Heart right ventricle (tissue), 16 donors: ENCODE measurements around the gene SLC35E4. TPM values are rescaled to one million over a fixed set of nuclear protein-coding genes. Genes with fewer than 3 reads are reported as not detected.

ENCODE experiments used
- ATAC-seq, 8 donors: fragments of 200-7000 bp; cut with Tn5 transposase; one replicate each; pipeline ENCODE4 v1.9.1; 2020; ENCODE audit warnings: mild to moderate bottlenecking in 8 of 8, moderate library complexity in 8 of 8, moderate number of reproducible peaks in 1 of 8
- DNase-seq, 2 donors: peaks; one replicate each; pipeline ENCODE4 v3.0.0-alpha.2; 2020
- H3K27ac ChIP-seq, 10 donors: fragments of 200-600 bp; sonication (generic) in 2 of 10; one replicate each; pipeline versions ENCODE4 v1.5.0 to v1.8.0; 2020 to 2022; ENCODE audit warnings: mild to moderate bottlenecking in 3 of 10
- H3K27me3 ChIP-seq, 7 donors: fragments of 200-600 bp; one replicate each; pipeline ENCODE4 v1.8.0; 2021 to 2022; ENCODE audit warnings: mild to moderate bottlenecking in 2 of 7
- H3K36me3 ChIP-seq, 9 donors: fragments of 200-600 bp; sonication (generic) in 1 of 9; one replicate each; pipeline versions ENCODE4 v1.5.0 to v1.8.0; 2020 to 2022; ENCODE audit warnings: mild to moderate bottlenecking in 2 of 9
- H3K4me1 ChIP-seq, 9 donors: fragments of 200-600 bp; sonication (generic) in 1 of 9; one replicate each; pipeline versions ENCODE4 v1.5.0 to v1.8.0; 2020 to 2022; ENCODE audit warnings: mild to moderate bottlenecking in 4 of 9
- H3K4me3 ChIP-seq, 10 donors: fragments of 200-600 bp; sonication (generic) in 2 of 10; one replicate each; pipeline versions ENCODE4 v1.5.0 to v1.8.0; 2020 to 2022; ENCODE audit warnings: mild to moderate bottlenecking in 7 of 10, moderate library complexity in 2 of 10
- H3K9me3 ChIP-seq, 11 donors: fragments of 200-600 bp in 10 of 11; sonication (generic) in 2 of 11; one replicate each; pipeline versions ENCODE4 v1.5.0 to v1.8.0; 2013 to 2022; ENCODE audit warnings: mild to moderate bottlenecking in 2 of 11, control low read depth in 1 of 11, moderate library complexity in 1 of 11
- WGBS, 2 donors: extraction: QIAGEN DNeasy Blood & Tissue Kit; methylation state at CpG; one replicate each; pipeline ENCODE4 v1.1.7; 2013; ENCODE audit warnings: inconsistent platforms in 1 of 2; 5-methylcytosine and 5-hydroxymethylcytosine counted together
- intact Hi-C, 10 donors: fragments of 100-400 bp; cut with DNase I; formaldehyde crosslinking; loops; one replicate each; pipeline versions ENCODE4 v1.11.1 to v1.14.2; 2022
- polyA plus RNA-seq, 2 donors: library from polyadenylated mRNA; stranded (reverse); fragments of 200-250 nt; gene quantifications; one replicate each; pipeline ENCODE4 v1.2.3, GENCODE V29; 2013
- total RNA-seq, 10 donors: library from RNA; stranded (reverse); fragmentation: NEBNext Ultra II Directional in 3 of 10; extraction: Animal tissue kit (Norgen Biotek cat#: 25700) in 3 of 10; gene quantifications; one replicate each; pipeline versions ENCODE4 v1.2.1 to v1.2.4, GENCODE V29; 2021 to 2023
- TF ChIP-seq, protein P1 (sequence below), 9 donors: fragments of 200-600 bp; sonication (generic) in 2 of 9; IDR thresholded peaks; one replicate each; pipeline versions ENCODE4 v1.5.0 to v1.8.0; 2021 to 2022; ENCODE audit warnings: antibody characterized with exemption in 9 of 9, mild to moderate bottlenecking in 5 of 9, moderate library complexity in 1 of 9
- donor health status: Arrhythmogenic right ventricular cardiomyopathy.
- donor health status: ischemic (EF 13 %, LVEDD 7.1; RV severe dilation, severe dysfunction).
- donor health status: healthy with polysubstance abuse.
- donor health status: DM: no; HTN: yes; CAD: no.
- donor health status: DM: no; HTN: no; CAD: no.
- donor health status: ischemic (EF 25% LVEDD 6.9; RV normal size, moderate dysfunction).
- donor health status: ischemic (EF 25% LVEDD 5.7; RV mildly dilated, moderate dysfunction).
- donor health status: healthy.
- donor health status: DM: yes; HTN: yes; CAD: no.
- donor health status: Ischemic cardiomyopathy.
- donor health status: ischemic (EF 35%, LVEDD 5.7; RV mildly dilated, moderate dysfunction).
- donor health status: nonischemic (EF 11% LVEDD 7.7; RV severe dilation, severe dysfunction).
- donor health status: DM: yes; HTN: yes; CAD: no.
- donor health status: PGD.
- donor health status: ischemic (EF 29% LVEDD 5.4; RV normal size, mild dysfunction).
- donor health status: nonischemic (EF 23%, LVEDD 6.1; RV moderate dilation, normal function).

Gene SLC35E4
- total and polyA plus RNA-seq, 12 donors = 1.8 to 6.0 (median 3.3) TPM

DNA sequence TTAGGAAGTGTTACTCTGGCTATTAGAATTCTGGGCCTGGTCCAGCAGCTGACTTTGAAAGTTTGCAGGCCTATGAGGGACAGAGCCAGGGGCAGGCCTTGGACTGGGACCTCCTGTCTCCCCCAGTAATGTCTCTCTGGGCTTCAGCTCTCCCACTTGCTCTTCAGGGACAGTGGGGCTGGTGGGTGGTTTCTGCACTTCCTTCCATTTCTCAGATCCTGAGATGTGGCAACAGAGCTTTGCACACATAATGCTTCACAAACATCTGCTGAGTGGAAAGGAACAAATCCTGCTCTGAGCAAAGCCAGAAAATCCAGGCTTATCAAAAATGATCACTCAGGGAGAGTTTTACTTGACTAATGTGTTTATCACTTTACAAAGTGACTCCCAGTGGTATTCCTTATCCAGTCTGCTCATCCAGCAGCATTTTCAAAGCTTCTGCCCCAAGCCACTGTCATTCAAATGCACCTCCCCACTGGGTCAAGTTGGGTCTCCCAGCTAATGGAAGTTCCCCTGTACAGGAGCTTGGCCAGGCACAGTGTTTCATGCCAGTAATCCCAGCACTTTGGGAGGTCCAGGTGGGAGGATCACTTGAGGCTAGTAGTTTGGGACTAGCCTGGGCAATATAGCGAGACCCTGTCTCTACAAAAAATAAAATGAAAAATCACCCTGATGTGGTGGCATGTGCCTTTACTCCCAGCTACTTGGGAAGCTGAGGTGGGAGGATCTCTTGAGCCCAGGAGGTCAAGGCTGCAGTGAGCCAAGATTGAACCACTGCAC, 45.6 kb downstream of the SLC35E4 start:
- ATAC-seq = peak in 7 of 8 donors; percentile 38 to 67 (median 44)
- no peak for DNase-seq
- intact Hi-C loops = no loop called here
- TF ChIP-seq, protein P1, sequence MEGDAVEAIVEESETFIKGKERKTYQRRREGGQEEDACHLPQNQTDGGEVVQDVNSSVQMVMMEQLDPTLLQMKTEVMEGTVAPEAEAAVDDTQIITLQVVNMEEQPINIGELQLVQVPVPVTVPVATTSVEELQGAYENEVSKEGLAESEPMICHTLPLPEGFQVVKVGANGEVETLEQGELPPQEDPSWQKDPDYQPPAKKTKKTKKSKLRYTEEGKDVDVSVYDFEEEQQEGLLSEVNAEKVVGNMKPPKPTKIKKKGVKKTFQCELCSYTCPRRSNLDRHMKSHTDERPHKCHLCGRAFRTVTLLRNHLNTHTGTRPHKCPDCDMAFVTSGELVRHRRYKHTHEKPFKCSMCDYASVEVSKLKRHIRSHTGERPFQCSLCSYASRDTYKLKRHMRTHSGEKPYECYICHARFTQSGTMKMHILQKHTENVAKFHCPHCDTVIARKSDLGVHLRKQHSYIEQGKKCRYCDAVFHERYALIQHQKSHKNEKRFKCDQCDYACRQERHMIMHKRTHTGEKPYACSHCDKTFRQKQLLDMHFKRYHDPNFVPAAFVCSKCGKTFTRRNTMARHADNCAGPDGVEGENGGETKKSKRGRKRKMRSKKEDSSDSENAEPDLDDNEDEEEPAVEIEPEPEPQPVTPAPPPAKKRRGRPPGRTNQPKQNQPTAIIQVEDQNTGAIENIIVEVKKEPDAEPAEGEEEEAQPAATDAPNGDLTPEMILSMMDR (IDR thresholded peaks at IDR 0.05) = no peak
- 91 to 100% methylated on average over 1 of the region's 1 CpG for WGBS, 2 donors
- Histone ChIP-seq H3K9me3 (no peaks in the 10 kb centered on the region), H3K36me3 (no peaks in the 10 kb centered on the region), H3K27ac (no peak overlapping the region), H3K4me3 (no peak overlapping the region), H3K4me1 (peaks cover 0 to 13% (median 0%) of the 10 kb centered on the region in 9 donors), H3K27me3 (peaks cover 0 to 2% (median 0%) of the 10 kb centered on the region in 7 donors)

- no peaks in the 10 kb centered on the region for H3K27me3 ChIP-seq
- intact Hi-C loops = no loop called here
- no peaks in the 10 kb centered on the region for H3K36me3 ChIP-seq
- H3K4me1 ChIP-seq = peaks cover 0 to 13% (median 0%) of the 10 kb centered on the region in 9 donors
- TF ChIP-seq, protein P1 (IDR thresholded peaks at IDR 0.05) = no peak
- WGBS, 2 donors = 68 to 94% methylated on average over 2 of the region's 2 CpGs
- DNase-seq (no peak), ATAC-seq (no peak)
- no peak overlapping the region for H3K27ac ChIP-seq
- no peaks in the 10 kb centered on the region for H3K9me3 ChIP-seq
- no peak overlapping the region for H3K4me3 ChIP-seq
These were observed 46.2 kb downstream of the SLC35E4 start for GRCh38 chr22:30681831-30682230.

DNA sequence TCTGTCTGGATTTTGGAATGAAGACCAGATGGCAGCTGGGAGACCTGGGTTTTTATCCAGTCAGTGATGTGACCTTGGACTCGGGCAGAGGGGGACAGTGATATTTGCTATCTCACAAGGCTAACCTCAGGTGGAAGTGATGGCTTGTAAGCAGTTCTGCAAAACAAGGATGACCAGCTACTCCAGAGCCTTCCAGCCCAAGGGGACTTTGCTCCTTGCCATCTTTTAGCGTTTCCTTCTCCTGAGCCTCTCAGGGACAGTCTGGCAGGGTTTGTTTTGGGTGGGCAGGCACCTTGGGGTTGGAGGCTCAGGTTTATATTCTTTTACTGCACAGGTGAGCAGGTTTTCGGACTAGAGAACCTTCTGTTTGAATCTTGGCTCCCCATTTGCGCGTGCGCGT, 49.6 kb downstream of the SLC35E4 start:
- no peak overlapping the region for H3K27ac ChIP-seq
- intact Hi-C loops = no loop called here
- DNase-seq = no peak
- H3K36me3 ChIP-seq = no peaks in the 10 kb centered on the region
- peaks cover 0 to 13% (median 0%) of the 10 kb centered on the region in 9 donors for H3K4me1 ChIP-seq
- WGBS, 2 donors = 86% methylated on average over 7 of the region's 7 CpGs
- no peak overlapping the region for H3K4me3 ChIP-seq
- ATAC-seq = no peak
- TF ChIP-seq, protein P1 (IDR thresholded peaks at IDR 0.05) = no peak
- no peaks in the 10 kb centered on the region for H3K9me3 ChIP-seq
- no peaks in the 10 kb centered on the region for H3K27me3 ChIP-seq

GRCh38 chr22:30687358-30687757, 51.8 kb downstream of the SLC35E4 start:
- TF ChIP-seq, protein P1 (IDR thresholded peaks at IDR 0.05) = no peak
- no peak for DNase-seq
- Histone ChIP-seq H3K27ac (no peak overlapping the region), H3K4me3 (no peak overlapping the region), H3K9me3 (no peaks in the 10 kb centered on the region), H3K27me3 (no peaks in the 10 kb centered on the region), H3K4me1 (no peaks in the 10 kb centered on the region), H3K36me3 (no peaks in the 10 kb centered on the region)
- ATAC-seq = no peak
- intact Hi-C loops = no loop called here
- WGBS, 2 donors = 89 to 90% methylated on average over 4 of the region's 4 CpGs
